ENCODE data around the gene OSTM1. TPM values are rescaled to one million over a fixed set of nuclear protein-coding genes. Genes with fewer than 3 reads are reported as not detected.

Gene OSTM1
- total RNA-seq, 1 experiment from 2014 or later = 20.9 TPM

- H2BK120ac ChIP-seq (ENCODE audit: low read depth, low read length, poor library complexity, severe bottlenecking) = no peak overlapping the region
- no peak for DNase-seq
- no peak overlapping the region for H3K27ac Mint-ChIP-seq
Observed at GRCh38 chr6:108105571-108105970, 31.0 kb upstream of the OSTM1 start.

More at GRCh38 chr6:108105571-108105970, 31.0 kb upstream of the OSTM1 start:
- Histone ChIP-seq H3K4me1 (ENCODE audit: insufficient read depth, low read length) (peaks cover 6% of the 10 kb centered on the region), H3T11ph (ENCODE audit: low read length) (no peak overlapping the region), H4K5ac (ENCODE audit: insufficient read length, low read depth, low read length) (no peak overlapping the region), H3K9me3 (ENCODE audit: control insufficient read depth, low read depth, low read length) (no peaks in the 10 kb centered on the region), H2BK15ac (ENCODE audit: low read depth, low read length) (no peak overlapping the region), H3K4ac (ENCODE audit: low read depth, low read length) (no peak overlapping the region), H2BK5ac (ENCODE audit: insufficient read length, low read length) (no peak overlapping the region), H2BK20ac (ENCODE audit: low read depth, low read length, poor library complexity, severe bottlenecking) (no peak overlapping the region), H2BK12ac (ENCODE audit: insufficient read length, low read depth, low read length) (no peak overlapping the region), H4K8ac (replicated peaks; ENCODE audit: insufficient read length, low read depth, low read length) (no peak overlapping the region), H3K79me1 (ENCODE audit: insufficient read depth, low read depth, low read length, poor library complexity, severe bottlenecking) (no peaks in the 10 kb centered on the region), H3K27ac (ENCODE audit: insufficient read length, low read depth, low read length) (no peak overlapping the region), H4K91ac (ENCODE audit: insufficient read length, low read depth, low read length) (no peak overlapping the region), H3K23ac (ENCODE audit: insufficient read length, low read depth, low read length) (no peak overlapping the region), H3K23me2 (ENCODE audit: insufficient read length, low read depth, low read length, poor library complexity, severe bottlenecking) (no peaks in the 10 kb centered on the region), H3K4me2 (ENCODE audit: insufficient read depth, insufficient read length, low read length) (no peak overlapping the region), H3K14ac (ENCODE audit: insufficient read depth, low read length) (no peak overlapping the region), H3K79me2 (ENCODE audit: insufficient read depth, low read length) (no peaks in the 10 kb centered on the region), H3K27me3 (ENCODE audit: insufficient read depth, low read length) (no peaks in the 10 kb centered on the region), H3K56ac (ENCODE audit: insufficient read length, low read depth, low read length) (no peak overlapping the region), H3K9ac (ENCODE audit: extremely low read depth, insufficient read length, low read length) (no peak overlapping the region), H3K18ac (ENCODE audit: insufficient read length, low read depth, low read length) (no peak overlapping the region), H4K20me1 (ENCODE audit: control insufficient read depth, insufficient read depth, insufficient read length) (no peaks in the 10 kb centered on the region), H2AK5ac (ENCODE audit: insufficient read length, low read length) (no peak overlapping the region), H2AFZ (ENCODE audit: low read length) (no peak overlapping the region)
- Mint-ChIP-seq H3K9me3 (no peaks in the 10 kb centered on the region), H3K36me3 (ENCODE audit: insufficient read depth in 1 of 3, low read depth in 3 of 3) (no peaks in the 10 kb centered on the region), H3K4me3 (no peak overlapping the region), H3K27me3 (ENCODE audit: low read depth) (peaks cover 16% of the 10 kb centered on the region), H3K4me1 (peaks cover 17% of the 10 kb centered on the region in 2 experiments)
- no peak for TF ChIP-seq CTCF (conservative IDR thresholded peaks at IDR 0.05)
- no CpG with 5 or more reads among the region's 1 CpG for WGBS (ENCODE audit: extremely low coverage, insufficient read length, low lambda C conversion rate)

Measured in H9 (cell line).